ENCODE measurements around the gene PRLH. TPM values are rescaled to one million over a fixed set of nuclear protein-coding genes. Genes with fewer than 3 reads are reported as not detected.

The PRLH gene
- total RNA-seq, 2 donors from 2014 or later: not detected

DNA sequence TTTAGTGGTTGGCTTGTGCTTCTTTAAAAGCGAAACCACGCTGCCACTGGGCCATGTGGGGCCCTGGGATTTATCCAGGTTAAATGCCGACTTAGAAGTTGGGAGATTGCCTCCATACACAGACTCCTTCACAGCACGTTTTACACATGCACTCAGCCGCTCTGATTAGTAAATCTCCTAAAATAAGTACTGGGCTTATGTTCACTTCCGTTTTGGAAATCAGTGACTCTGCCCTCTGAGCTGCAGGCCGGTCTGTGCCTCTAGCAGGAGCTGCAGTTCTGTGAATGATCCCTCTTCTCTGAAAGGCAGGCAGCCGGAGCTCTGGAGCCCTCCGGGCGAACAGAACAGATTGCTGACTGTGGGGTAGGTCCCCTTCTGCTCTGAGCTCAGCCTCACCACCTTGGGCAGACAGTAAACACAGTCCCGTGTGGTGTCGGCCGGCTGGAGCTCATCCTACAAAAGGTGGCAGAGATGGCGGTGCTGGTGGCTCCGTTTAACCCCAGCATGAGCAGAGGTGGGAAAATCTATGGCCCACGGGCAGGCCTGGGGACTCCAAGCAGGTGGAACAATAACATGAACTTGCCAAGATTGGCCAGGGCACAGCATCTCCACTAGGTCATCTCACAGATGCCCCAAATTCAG, 34.0 kb downstream of the PRLH start:
- Histone ChIP-seq H3K27me3 (no peaks in the 10 kb centered on the region), H3K4me1 (peaks cover 4% of the 10 kb centered on the region), H3K27ac (peak overlapping the region in 2 of 4 donors; percentile 50 to 53), H3K4me3 (no peak overlapping the region), H3K9me3 (no peaks in the 10 kb centered on the region), H3K36me3 (replicated peaks in 1 of 2; ENCODE audit: insufficient read depth in 1 of 2, low read depth in 2 of 2) (no peaks in the 10 kb centered on the region)
- DNase-seq (peak in 3 of 4 donors; percentile 28 to 40 (median 39)), ATAC-seq (peak; percentile 31)
- WGBS, 2 donors: 59 to 60% methylated on average over 10 to 16 of the region's 16 CpGs
- TF ChIP-seq, protein P1, sequence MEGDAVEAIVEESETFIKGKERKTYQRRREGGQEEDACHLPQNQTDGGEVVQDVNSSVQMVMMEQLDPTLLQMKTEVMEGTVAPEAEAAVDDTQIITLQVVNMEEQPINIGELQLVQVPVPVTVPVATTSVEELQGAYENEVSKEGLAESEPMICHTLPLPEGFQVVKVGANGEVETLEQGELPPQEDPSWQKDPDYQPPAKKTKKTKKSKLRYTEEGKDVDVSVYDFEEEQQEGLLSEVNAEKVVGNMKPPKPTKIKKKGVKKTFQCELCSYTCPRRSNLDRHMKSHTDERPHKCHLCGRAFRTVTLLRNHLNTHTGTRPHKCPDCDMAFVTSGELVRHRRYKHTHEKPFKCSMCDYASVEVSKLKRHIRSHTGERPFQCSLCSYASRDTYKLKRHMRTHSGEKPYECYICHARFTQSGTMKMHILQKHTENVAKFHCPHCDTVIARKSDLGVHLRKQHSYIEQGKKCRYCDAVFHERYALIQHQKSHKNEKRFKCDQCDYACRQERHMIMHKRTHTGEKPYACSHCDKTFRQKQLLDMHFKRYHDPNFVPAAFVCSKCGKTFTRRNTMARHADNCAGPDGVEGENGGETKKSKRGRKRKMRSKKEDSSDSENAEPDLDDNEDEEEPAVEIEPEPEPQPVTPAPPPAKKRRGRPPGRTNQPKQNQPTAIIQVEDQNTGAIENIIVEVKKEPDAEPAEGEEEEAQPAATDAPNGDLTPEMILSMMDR (IDR thresholded peaks at IDR 0.05): peak in 1 of 7 experiments; percentile 19
- TF ChIP-seq POLR2A (IDR thresholded peaks at IDR 0.05): no peak
- intact Hi-C loops (cut with DNase I): no loop called here

DNA sequence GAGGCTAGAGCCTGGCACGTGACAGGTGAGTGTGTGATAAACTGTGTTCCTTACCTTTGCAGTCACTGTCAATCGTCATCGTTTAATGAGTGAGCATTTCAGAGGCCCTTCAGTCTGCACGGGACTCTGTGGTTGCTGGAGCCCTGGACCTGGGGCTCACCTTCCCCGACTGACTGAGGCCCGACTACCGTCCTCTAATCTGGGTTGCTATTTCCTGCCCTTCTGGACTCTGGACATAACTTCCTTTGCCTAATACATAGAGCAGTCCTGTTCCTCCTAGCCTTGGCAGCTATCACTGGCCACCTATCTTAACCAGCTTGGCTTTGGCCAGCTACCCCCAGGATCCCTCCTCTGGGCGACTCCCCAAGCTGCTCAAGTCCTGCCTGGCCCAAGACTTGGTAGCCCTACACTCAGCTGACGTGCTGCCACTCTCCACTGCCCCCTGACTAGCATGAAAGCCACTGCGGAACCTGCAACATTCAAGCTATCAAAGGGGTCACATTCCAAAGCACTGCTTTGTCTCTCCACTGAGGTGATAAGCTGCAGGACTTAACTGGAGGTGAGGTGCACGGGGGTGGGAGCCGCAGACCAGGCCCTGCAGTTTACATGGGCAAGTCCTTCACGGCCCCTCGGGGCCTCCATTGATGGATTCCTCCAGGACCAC, 35.2 kb downstream of the PRLH start:
- TF ChIP-seq POLR2A (IDR thresholded peaks at IDR 0.05): no peak
- TF ChIP-seq, protein P1 (IDR thresholded peaks at IDR 0.05): no peak
- no peaks in the 10 kb centered on the region for H3K4me1 ChIP-seq
- H3K27ac ChIP-seq: no peak overlapping the region
- no peaks in the 10 kb centered on the region for H3K9me3 ChIP-seq
- intact Hi-C loops (cut with DNase I): no loop called here
- H3K4me3 ChIP-seq: no peak overlapping the region
- WGBS, 2 donors: 65 to 77% methylated on average over 8 to 14 of the region's 14 CpGs
- ATAC-seq: no peak
- H3K36me3 ChIP-seq (replicated peaks in 1 of 2; ENCODE audit: insufficient read depth in 1 of 2, low read depth in 2 of 2): no peaks in the 10 kb centered on the region
- H3K27me3 ChIP-seq: no peaks in the 10 kb centered on the region
- DNase-seq: no peak

DNA sequence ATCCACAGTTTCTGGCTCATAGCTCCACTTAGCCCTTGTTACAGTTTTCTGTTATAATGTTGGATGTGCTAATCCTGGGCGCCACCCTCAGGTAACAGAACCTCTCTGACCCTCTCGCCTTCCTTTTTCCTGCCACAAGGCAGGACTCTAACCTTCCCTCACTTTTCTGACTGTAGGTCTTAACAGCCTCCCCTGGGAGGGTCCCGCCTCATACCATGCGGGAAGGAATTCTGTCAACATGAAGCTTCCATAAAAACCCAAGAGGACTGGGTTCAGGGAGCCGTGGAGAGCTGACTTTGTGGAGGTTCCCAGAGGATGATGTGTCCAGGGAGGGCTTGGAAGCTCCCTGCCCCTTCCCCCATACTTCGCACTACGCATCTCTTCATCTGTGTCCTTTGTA, 36.0 kb downstream of the PRLH start:
- intact Hi-C loops (cut with DNase I): no loop called here
- H3K4me1 ChIP-seq: no peaks in the 10 kb centered on the region
- H3K4me3 ChIP-seq: no peak overlapping the region
- 81 to 89% methylated on average over 7 of the region's 7 CpGs for WGBS, 2 donors
- H3K36me3 ChIP-seq (replicated peaks in 1 of 2; ENCODE audit: insufficient read depth in 1 of 2, low read depth in 2 of 2): no peaks in the 10 kb centered on the region
- ATAC-seq (no peak), DNase-seq (no peak)
- no peaks in the 10 kb centered on the region for H3K27me3 ChIP-seq
- no peak overlapping the region for H3K27ac ChIP-seq
- no peak for TF ChIP-seq POLR2A (IDR thresholded peaks at IDR 0.05)
- TF ChIP-seq, protein P1 (IDR thresholded peaks at IDR 0.05): no peak
- H3K9me3 ChIP-seq: no peaks in the 10 kb centered on the region

DNA sequence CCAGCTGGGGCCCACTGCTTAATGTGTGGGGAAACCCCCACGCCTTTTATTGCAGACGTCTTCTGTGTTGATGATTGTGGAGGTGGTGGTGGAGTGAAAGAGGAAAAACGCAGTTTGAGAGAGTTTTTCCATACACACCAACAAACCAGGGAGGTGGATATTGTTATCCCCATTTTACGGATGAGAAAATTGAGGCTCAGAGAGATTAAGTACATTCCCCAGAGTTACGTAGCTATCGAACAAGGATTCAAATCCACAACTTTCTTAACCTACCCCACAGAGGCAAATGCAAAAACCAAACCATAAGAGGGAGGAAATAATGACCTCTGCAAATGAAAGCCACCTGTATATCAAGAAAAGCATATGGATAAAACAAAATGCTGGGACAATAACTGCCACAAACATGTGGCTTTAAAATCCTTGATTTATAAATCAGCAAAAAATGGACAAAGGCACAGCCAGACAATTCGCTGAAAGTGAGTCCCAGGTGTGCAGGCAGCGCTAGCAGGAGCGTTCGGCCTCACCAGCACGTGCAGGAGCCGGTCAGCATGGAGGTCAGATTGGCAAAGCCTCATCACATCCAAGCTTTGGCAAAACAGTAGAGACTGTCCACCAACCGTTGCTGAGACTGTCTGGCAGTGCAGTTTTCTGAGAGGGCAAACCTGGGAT, 36.8 kb downstream of the PRLH start:
- intact Hi-C loops (cut with DNase I): no loop called here
- 75 to 79% methylated on average over 13 of the region's 13 CpGs for WGBS, 2 donors
- TF ChIP-seq, protein P1 (IDR thresholded peaks at IDR 0.05): no peak
- TF ChIP-seq POLR2A (IDR thresholded peaks at IDR 0.05): no peak
- Histone ChIP-seq H3K9me3 (no peaks in the 10 kb centered on the region), H3K4me3 (no peak overlapping the region), H3K27ac (no peak overlapping the region), H3K36me3 (replicated peaks in 1 of 2; ENCODE audit: insufficient read depth in 1 of 2, low read depth in 2 of 2) (no peaks in the 10 kb centered on the region), H3K4me1 (no peaks in the 10 kb centered on the region), H3K27me3 (no peaks in the 10 kb centered on the region)
- ATAC-seq (no peak), DNase-seq (no peak)

Measured in body of pancreas (tissue), 4 donors.